ENCODE data around the gene RPL15.
"Not testable (repeated sequence)": the region's sequence is repeated elsewhere in the genome, so short reads cannot be mapped to it uniquely, and the experiment has no call there.

RPL15 gene

DNA sequence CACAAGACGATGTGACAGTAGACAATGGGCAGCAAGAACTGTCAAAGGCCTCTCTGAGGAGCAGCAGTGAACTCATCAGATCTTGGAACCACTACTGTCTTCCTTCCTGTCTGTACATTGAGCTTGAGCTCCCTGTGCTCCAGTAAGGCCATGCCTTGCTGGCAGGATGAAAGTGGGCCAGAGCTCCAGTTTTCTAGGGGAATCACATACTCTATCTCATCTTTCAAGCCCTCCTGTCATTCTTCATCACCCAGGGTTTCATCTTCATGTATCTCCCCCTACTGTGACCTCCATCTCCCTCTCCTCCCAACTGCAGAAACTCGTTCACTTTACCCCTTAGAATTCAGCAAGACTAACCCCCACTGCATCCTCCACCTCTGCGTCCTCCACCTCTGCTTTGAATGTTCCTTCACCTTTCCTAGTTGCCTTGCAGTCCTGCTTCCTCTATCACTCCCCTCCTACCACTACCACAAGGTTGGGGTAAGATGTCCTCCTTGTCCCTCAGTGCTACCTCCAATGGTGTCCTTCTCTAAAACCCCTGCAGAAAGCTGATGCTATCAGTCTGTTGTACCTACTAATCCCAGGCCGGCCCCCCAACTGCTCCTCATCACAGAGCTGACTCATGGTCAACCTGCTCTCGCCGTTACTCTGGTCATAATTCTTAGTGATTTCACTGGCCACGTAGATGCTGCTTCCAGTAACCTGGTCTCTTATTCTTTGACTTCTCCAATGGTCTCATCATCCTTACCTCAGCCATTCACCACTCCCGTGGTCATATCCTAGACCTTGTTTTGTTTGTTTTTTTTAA lies 22.5 kb upstream of the RPL15 start:
- peak; percentile 43 for DNase-seq

- no peak for DNase-seq
Measured at GRCh38 chr3:23895181-23895580, 21.8 kb upstream of the RPL15 start.

DNA sequence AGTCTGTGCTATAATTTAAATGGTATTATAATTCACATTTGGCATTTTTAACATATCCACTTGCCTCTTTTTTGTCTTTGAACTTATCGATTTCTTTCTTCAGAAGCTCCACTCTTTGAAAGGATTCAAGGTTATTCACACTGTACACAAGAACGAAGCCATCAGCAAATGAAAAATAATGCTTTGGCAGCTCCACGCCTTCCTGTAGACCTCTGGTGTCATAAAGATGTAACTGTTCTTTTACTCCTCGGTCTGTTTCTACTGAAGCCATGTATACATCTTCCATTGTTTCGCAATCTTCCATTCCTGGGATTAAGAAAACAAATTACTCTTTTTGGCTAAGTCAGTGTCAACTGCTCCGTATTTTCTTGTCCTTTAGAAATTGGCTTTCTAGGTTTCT lies 16.2 kb upstream of the RPL15 start:
- no peak for DNase-seq

DNA sequence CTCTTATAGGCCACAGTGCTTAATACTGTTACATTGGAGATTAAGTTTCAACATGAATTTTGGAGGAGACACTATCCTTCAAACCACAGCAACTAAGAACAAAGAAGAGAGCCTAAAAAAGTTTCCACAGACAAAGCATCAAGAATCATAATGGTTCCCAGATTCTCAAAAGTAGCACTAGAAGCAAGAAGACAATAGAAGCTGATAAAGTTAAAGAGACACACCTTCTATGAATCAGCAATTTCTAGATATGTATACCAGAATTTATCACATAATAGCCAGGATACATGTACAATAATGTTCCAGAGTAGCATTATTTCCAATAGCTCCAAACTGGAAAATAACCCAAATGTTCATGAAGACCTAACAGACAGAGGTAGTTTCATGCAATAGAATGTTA lies 12.4 kb upstream of the RPL15 start:
- DNase-seq = peak; percentile 46

DNA sequence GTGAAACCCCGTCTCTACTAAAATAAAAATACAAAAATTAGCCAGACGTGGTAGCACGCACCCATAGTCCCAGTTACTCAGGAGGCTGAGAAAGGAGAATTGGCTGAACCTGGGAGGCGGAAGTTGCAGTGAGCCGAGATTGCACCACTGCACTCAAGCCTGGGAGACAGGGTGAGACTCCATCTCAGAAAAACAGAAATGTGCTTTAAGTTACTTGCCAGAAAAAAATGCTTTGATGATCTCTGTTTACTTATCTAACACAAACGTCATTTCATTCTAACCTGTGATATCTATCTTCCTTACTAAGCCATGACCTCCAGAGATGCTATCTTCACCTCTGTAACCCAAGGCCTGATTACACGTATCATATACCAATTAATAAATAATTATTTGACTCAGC lies 7.6 kb upstream of the RPL15 start:
- no peak for DNase-seq

- DNase-seq = no peak
Measured at GRCh38 chr3:23911397-23911796, 5.5 kb upstream of the RPL15 start.

- DNase-seq = not testable (repeated sequence)
Measured at GRCh38 chr3:23912335-23912734, 4.6 kb upstream of the RPL15 start.

DNA sequence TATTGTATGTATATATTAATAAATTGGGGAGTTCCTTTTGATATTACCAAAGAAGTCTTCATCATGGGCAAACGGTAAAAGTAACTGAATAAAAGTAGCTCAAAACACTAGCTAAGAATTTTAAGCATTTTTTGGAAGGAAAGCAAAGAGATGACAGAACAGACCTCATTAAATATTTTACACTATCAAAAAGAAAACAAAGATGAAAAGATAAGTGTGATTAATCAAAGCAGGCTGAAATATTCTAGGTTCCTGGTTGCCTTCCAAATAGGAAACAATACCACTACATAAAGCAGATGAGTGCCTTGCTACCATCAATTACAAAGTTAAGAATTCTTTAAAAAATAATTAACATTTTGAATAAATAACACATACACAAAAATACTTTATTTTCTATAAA lies 3.8 kb upstream of the RPL15 start:
- DNase-seq = no peak

DNA sequence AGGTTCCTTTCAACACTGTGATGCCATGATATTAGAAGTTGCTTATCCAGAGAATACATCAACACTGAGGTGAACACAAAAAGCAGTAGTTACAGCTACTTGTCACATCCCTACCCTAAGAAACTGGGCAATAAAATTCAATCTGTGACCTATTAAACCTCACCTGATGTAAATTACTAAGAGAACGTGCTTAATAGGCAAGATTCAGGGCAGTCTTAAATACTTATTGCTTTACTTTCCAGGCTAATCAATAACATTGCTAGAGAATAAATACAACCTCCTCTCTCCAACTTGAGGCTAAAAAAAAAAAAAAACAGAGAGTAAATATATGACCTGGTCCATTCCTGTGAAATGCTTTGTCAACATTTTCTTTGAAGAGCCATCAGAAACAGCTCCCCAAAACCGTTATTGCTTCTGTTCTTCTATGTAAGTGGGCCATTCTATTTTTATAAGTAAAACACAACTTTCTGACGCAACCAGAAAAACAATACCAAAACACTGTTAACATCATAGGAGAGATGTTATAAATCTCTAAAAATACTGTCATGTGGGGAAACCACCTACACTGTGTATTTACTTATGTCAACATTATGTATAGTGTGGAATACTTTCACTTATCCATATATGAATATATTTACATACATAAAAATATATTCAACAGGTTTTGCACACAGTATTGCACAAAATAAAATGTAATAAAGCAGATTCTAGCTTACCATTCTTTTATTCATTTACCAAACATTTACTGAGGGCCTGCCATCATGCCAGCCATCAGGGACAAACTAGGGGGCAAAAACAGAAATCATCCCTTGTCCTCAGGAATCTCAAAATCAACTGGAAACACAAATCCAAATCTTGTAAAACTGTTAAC lies 2.8 kb upstream of the RPL15 start:
- no peak for DNase-seq

- peak; percentile 58 for DNase-seq
Measured at GRCh38 chr3:23915537-23916108, 1.3 kb upstream of the RPL15 start.

DNA sequence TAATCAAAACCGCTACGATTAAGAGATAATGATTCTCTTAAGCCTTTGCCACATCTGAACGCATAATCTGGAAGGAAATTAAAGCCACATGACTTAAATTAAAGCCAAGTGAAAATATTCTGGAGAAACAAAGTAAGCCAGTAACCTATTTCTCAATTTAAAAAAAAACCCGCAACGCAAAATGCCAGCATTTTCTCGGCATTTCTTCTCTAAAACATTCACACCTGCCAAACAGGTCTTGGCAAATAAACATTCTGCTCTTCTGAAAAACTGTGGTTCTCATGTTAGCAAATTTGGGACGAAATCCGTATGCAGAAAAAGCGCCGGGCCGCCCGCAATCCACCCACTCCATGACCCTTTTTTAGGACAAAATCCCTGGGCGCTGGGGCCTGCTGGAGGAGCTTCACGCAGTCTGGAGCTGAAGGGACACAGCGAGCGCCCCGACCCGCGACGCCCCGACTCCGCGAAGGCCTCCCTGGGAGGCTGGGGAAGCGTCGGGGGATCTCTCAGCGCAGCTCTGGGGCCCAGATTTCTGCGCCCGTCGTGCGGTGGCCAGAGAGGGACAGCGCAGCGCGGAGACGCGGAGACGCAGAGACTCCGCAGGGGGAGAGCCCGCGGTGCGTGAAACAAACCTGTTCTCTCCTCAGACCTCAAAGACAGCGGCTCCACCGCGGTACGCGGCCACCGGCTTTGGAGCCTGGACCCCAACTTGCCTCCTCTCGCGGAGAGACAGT lies 613 bp upstream of the RPL15 start:
- DNase-seq = no peak

- peak; percentile 88 for DNase-seq
Measured at GRCh38 chr3:23917679-23918303, 859 bp downstream of the RPL15 start.

GRCh38 chr3:23918331-23918730 lies 1.4 kb downstream of the RPL15 start:
- DNase-seq = not testable (repeated sequence)

GRCh38 chr3:23919628-23920027 lies 2.7 kb downstream of the RPL15 start:
- DNase-seq = no peak

GRCh38 chr3:23920151-23920655 lies 3.3 kb downstream of the RPL15 start:
- DNase-seq = no peak

GRCh38 chr3:23921052-23921511 lies 4.2 kb downstream of the RPL15 start:
- peak; percentile 48 for DNase-seq

DNA sequence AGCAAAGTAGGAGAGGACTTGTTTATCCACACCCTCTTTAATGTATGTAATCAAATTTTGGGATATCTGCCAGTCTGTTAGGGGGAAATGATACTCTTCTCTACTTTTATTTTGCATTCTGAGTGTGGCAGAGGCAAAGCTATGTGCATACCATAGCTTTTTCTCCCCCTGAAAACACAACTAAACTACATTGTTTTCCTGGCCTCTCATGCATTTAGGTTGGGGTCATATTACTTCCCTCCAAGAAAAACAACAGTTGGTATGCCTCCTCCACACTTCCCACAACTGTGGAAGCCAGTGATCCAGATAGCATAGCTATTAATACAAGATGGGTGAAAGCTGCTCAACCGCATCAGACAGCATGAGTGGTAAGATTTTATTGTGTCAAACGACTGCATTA lies 6.9 kb downstream of the RPL15 start:
- DNase-seq = no peak

DNA sequence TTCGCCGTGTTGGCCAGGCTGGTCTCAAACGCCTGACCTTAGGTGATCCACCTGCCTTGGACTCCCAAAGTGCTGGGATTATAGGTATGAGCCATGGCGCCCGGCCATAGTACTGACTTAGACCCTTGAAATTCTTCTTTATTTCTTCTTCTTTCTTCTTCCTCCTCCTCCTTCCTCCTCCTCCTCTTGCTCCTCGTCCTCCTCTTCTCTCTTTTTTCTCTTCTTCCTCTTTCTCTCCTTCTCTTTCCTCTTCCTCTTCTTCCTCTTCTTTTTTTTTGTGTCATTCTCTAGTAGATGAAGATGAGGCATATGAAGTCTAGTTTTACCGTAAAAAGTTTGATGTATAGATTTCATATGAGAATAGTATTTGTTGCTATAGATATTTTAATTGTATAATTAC lies 9.3 kb downstream of the RPL15 start:
- no peak for DNase-seq

DNA sequence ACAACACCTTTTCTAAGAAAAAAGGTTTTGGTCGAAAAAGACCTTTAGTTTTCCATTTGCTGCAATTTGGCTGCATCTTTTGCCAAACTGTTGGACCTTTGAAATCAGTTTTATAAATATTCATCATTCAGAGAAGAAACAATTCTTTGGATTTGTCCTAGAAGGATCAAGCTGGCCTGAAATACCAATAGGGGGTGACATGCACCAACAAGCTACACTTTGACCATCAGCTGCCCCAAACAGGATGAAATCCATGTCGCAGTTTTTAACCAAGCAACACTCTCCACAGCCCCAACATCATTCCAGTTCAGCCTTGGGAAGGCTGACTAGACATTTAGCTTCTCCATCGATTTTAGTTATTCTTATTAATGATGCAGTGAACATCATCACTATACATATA lies 9.8 kb downstream of the RPL15 start:
- DNase-seq = no peak

- DNase-seq = no peak
Measured at GRCh38 chr3:23928524-23928923, 11.6 kb downstream of the RPL15 start.

DNA sequence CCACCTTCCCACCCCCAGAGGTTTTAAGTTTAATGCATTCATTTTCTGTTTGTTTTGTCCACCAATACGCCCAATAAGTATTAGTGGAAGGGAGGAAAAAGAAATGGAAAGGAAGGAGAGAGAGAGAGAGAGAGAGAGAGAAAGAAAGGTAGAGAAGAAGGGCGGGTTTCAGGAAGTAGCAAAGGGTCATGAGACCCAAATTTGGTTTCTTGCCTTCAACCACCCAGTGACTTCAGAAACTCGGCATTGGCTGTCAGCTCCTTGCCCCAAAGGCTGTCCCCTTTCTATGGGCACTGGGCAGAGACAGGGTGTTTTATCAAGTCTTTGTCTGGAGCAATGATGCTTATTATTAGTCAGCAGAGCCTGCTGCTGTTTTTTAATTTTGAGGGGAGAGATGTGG lies 14.7 kb downstream of the RPL15 start:
- DNase-seq = no peak

DNA sequence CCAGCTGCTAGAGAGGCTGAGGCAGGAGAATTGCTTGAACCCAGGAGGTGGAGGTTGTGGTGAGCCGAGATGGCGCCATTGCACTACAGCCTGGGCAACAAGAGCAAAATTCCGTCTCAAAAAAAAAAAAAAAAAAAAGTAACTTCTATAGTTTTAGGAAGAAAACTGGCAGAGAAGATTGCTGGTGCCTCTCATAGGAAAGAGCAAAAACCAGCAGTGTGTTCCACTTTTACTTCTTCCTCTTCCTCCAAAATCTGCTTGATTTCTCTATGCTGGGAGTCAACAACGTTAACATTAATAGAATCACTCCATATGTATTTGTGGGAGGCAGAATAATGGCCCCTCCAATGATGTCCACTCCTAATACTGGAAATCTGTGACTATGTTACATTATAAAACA lies 15.6 kb downstream of the RPL15 start:
- DNase-seq = no peak
